22Rv1 (cell line): Measurements from ENCODE around the gene GRIA1.

Experiments
- H3K27ac ChIP-seq: fragments of 450-650 bp; 2 replicates; pipeline ENCODE4 v1.5.1; 2017
- CTCF ChIP-seq: fragments of 450-650 bp; IDR thresholded peaks from 2 replicates; pipeline ENCODE4 v1.5.1; 2017; ENCODE audit warnings: mild to moderate bottlenecking
- ZFX ChIP-seq: fragments of 450-650 bp; IDR thresholded peaks from 2 replicates; pipeline ENCODE4 v1.6.1; 2017; ENCODE audit warnings: antibody characterized with exemption, borderline replicate concordance

Gene GRIA1

GRCh38 chr5:153619771-153620170 lies 129.3 kb downstream of the GRIA1 start:
- TF ChIP-seq CTCF, result no peak
- no peak overlapping the region for H3K27ac ChIP-seq

- H3K27ac ChIP-seq, result no peak overlapping the region
- TF ChIP-seq ZFX (no peak), CTCF (no peak)
Observed at GRCh38 chr5:153623124-153623523, 132.7 kb downstream of the GRIA1 start.

GRCh38 chr5:153623751-153624450 lies 133.4 kb downstream of the GRIA1 start:
- TF ChIP-seq ZFX, result no peak
- TF ChIP-seq CTCF, result no peak
- H3K27ac ChIP-seq, result no peak overlapping the region

- TF ChIP-seq ZFX, result no peak
- no peak for TF ChIP-seq CTCF
Observed at GRCh38 chr5:153624451-153624765, 133.9 kb downstream of the GRIA1 start.

GRCh38 chr5:153625826-153626354 lies 135.4 kb downstream of the GRIA1 start:
- TF ChIP-seq ZFX, result no peak
- no peak overlapping the region for H3K27ac ChIP-seq

More at GRCh38 chr5:153624451-153624765, 133.9 kb downstream of the GRIA1 start:
- H3K27ac ChIP-seq, result no peak overlapping the region

- H3K27ac ChIP-seq, result no peak overlapping the region
- TF ChIP-seq CTCF, result no peak
- TF ChIP-seq ZFX, result no peak
Observed at GRCh38 chr5:153626836-153627235, 136.4 kb downstream of the GRIA1 start.

- TF ChIP-seq CTCF, result no peak
- TF ChIP-seq ZFX, result no peak
- no peak overlapping the region for H3K27ac ChIP-seq
Observed at GRCh38 chr5:153629027-153629895, 138.8 kb downstream of the GRIA1 start.
